Measurements from ENCODE around the gene KCNC3.

GRCh38 chr19:50377051-50377461 is 47.9 kb upstream of the KCNC3 start:
- TF ChIP-seq POLR2A (IDR thresholded peaks at IDR 0.05; ENCODE audit: low read depth) (no peak), CTCF (IDR thresholded peaks at IDR 0.05) (no peak), POLR2AphosphoS5 (IDR thresholded peaks at IDR 0.05) (no peak)
